Activated naive CD4-positive, alpha-beta T cell treated with anti-CD3 and anti-CD28 coated beads, Interleukin-2, amount 50 U/mL, for 24 hours (primary cell): ENCODE measurements around the gene ATP2B3.

Source experiments
- H3K27ac Mint-ChIP-seq: one replicate; pipeline ENCODE4 v1.8.0; 2021; ENCODE audit warnings: mild to moderate bottlenecking, mixed read lengths
- H3K27me3 Mint-ChIP-seq: one replicate; pipeline ENCODE4 v1.8.0; 2021; ENCODE audit warnings: mixed read lengths
- H3K36me3 Mint-ChIP-seq: one replicate; pipeline ENCODE4 v1.8.0; 2021; ENCODE audit warnings: mixed read lengths
- H3K4me1 Mint-ChIP-seq: one replicate; pipeline ENCODE4 v1.8.0; 2021; ENCODE audit warnings: mixed read lengths
- H3K4me3 Mint-ChIP-seq: one replicate; pipeline ENCODE4 v1.8.0; 2021; ENCODE audit warnings: mild to moderate bottlenecking, mixed read lengths
- H3K9me3 Mint-ChIP-seq: one replicate; pipeline ENCODE4 v1.8.0; 2021; ENCODE audit warnings: mixed read lengths

Gene ATP2B3

GRCh38 chrX:153533091-153533490 is 15.6 kb downstream of the ATP2B3 start:
- H3K27me3 Mint-ChIP-seq: no peaks in the 10 kb centered on the region
- H3K4me1 Mint-ChIP-seq: no peaks in the 10 kb centered on the region
- no peak overlapping the region for H3K27ac Mint-ChIP-seq
- H3K4me3 Mint-ChIP-seq: no peak overlapping the region
- no peaks in the 10 kb centered on the region for H3K36me3 Mint-ChIP-seq
- H3K9me3 Mint-ChIP-seq: no peaks in the 10 kb centered on the region

- no peaks in the 10 kb centered on the region for H3K9me3 Mint-ChIP-seq
- no peaks in the 10 kb centered on the region for H3K27me3 Mint-ChIP-seq
- H3K4me3 Mint-ChIP-seq: no peak overlapping the region
- no peak overlapping the region for H3K27ac Mint-ChIP-seq
- H3K36me3 Mint-ChIP-seq: no peaks in the 10 kb centered on the region
- H3K4me1 Mint-ChIP-seq: no peaks in the 10 kb centered on the region
Measured at GRCh38 chrX:153537080-153537479, 19.6 kb downstream of the ATP2B3 start.

- H3K27me3 Mint-ChIP-seq: no peaks in the 10 kb centered on the region
- no peak overlapping the region for H3K27ac Mint-ChIP-seq
- no peaks in the 10 kb centered on the region for H3K9me3 Mint-ChIP-seq
- H3K4me3 Mint-ChIP-seq: no peak overlapping the region
- H3K4me1 Mint-ChIP-seq: no peaks in the 10 kb centered on the region
- H3K36me3 Mint-ChIP-seq: no peaks in the 10 kb centered on the region
Measured at GRCh38 chrX:153537526-153538295, 20.3 kb downstream of the ATP2B3 start.

- H3K36me3 Mint-ChIP-seq: no peaks in the 10 kb centered on the region
- H3K27me3 Mint-ChIP-seq: no peaks in the 10 kb centered on the region
- H3K27ac Mint-ChIP-seq: no peak overlapping the region
- H3K9me3 Mint-ChIP-seq: no peaks in the 10 kb centered on the region
- H3K4me3 Mint-ChIP-seq: no peak overlapping the region
- no peaks in the 10 kb centered on the region for H3K4me1 Mint-ChIP-seq
Measured at GRCh38 chrX:153538424-153538823, 21.0 kb downstream of the ATP2B3 start.

GRCh38 chrX:153539171-153539978 is 21.9 kb downstream of the ATP2B3 start:
- no peaks in the 10 kb centered on the region for H3K27me3 Mint-ChIP-seq
- H3K4me3 Mint-ChIP-seq: no peak overlapping the region
- no peaks in the 10 kb centered on the region for H3K9me3 Mint-ChIP-seq
- no peaks in the 10 kb centered on the region for H3K36me3 Mint-ChIP-seq
- H3K4me1 Mint-ChIP-seq: no peaks in the 10 kb centered on the region
- no peak overlapping the region for H3K27ac Mint-ChIP-seq

GRCh38 chrX:153539979-153540358 is 22.5 kb downstream of the ATP2B3 start:
- Mint-ChIP-seq H3K27ac (no peak overlapping the region), H3K4me3 (no peak overlapping the region), H3K9me3 (no peaks in the 10 kb centered on the region), H3K4me1 (no peaks in the 10 kb centered on the region), H3K36me3 (no peaks in the 10 kb centered on the region), H3K27me3 (no peaks in the 10 kb centered on the region)

- Mint-ChIP-seq H3K27me3 (no peaks in the 10 kb centered on the region), H3K9me3 (no peaks in the 10 kb centered on the region), H3K4me1 (no peaks in the 10 kb centered on the region)
Measured at GRCh38 chrX:153544727-153545126, 27.3 kb downstream of the ATP2B3 start.

GRCh38 chrX:153546386-153546785 is 28.9 kb downstream of the ATP2B3 start:
- no peak overlapping the region for H3K4me3 Mint-ChIP-seq
- no peaks in the 10 kb centered on the region for H3K36me3 Mint-ChIP-seq
- no peak overlapping the region for H3K27ac Mint-ChIP-seq
- no peaks in the 10 kb centered on the region for H3K27me3 Mint-ChIP-seq
- H3K4me1 Mint-ChIP-seq: no peaks in the 10 kb centered on the region
- no peaks in the 10 kb centered on the region for H3K9me3 Mint-ChIP-seq

More at GRCh38 chrX:153544727-153545126, 27.3 kb downstream of the ATP2B3 start:
- no peak overlapping the region for H3K27ac Mint-ChIP-seq
- no peaks in the 10 kb centered on the region for H3K36me3 Mint-ChIP-seq
- no peak overlapping the region for H3K4me3 Mint-ChIP-seq

GRCh38 chrX:153547195-153547594 is 29.8 kb downstream of the ATP2B3 start:
- Mint-ChIP-seq H3K27me3 (no peaks in the 10 kb centered on the region), H3K36me3 (no peaks in the 10 kb centered on the region), H3K4me3 (no peak overlapping the region), H3K4me1 (no peaks in the 10 kb centered on the region), H3K9me3 (no peaks in the 10 kb centered on the region), H3K27ac (no peak overlapping the region)

- H3K36me3 Mint-ChIP-seq: no peaks in the 10 kb centered on the region
- H3K4me3 Mint-ChIP-seq: no peak overlapping the region
- H3K9me3 Mint-ChIP-seq: no peaks in the 10 kb centered on the region
- H3K4me1 Mint-ChIP-seq: no peaks in the 10 kb centered on the region
- no peaks in the 10 kb centered on the region for H3K27me3 Mint-ChIP-seq
- H3K27ac Mint-ChIP-seq: no peak overlapping the region
Measured at GRCh38 chrX:153549231-153549630, 31.8 kb downstream of the ATP2B3 start.

GRCh38 chrX:153549807-153550206 is 32.4 kb downstream of the ATP2B3 start:
- H3K4me3 Mint-ChIP-seq: no peak overlapping the region
- H3K27me3 Mint-ChIP-seq: no peaks in the 10 kb centered on the region
- no peaks in the 10 kb centered on the region for H3K36me3 Mint-ChIP-seq
- H3K9me3 Mint-ChIP-seq: no peaks in the 10 kb centered on the region
- no peak overlapping the region for H3K27ac Mint-ChIP-seq
- no peaks in the 10 kb centered on the region for H3K4me1 Mint-ChIP-seq

GRCh38 chrX:153551135-153551534 is 33.7 kb downstream of the ATP2B3 start:
- Mint-ChIP-seq H3K9me3 (no peaks in the 10 kb centered on the region), H3K36me3 (no peaks in the 10 kb centered on the region), H3K4me3 (no peak overlapping the region), H3K27ac (no peak overlapping the region), H3K27me3 (no peaks in the 10 kb centered on the region), H3K4me1 (no peaks in the 10 kb centered on the region)

- Mint-ChIP-seq H3K9me3 (no peaks in the 10 kb centered on the region), H3K27ac (no peak overlapping the region), H3K36me3 (no peaks in the 10 kb centered on the region), H3K4me1 (no peaks in the 10 kb centered on the region), H3K4me3 (no peak overlapping the region), H3K27me3 (no peaks in the 10 kb centered on the region)
Measured at GRCh38 chrX:153554519-153555167, 37.2 kb downstream of the ATP2B3 start.

- no peak overlapping the region for H3K27ac Mint-ChIP-seq
- H3K27me3 Mint-ChIP-seq: no peaks in the 10 kb centered on the region
- no peaks in the 10 kb centered on the region for H3K4me1 Mint-ChIP-seq
- no peaks in the 10 kb centered on the region for H3K9me3 Mint-ChIP-seq
- no peak overlapping the region for H3K4me3 Mint-ChIP-seq
- no peaks in the 10 kb centered on the region for H3K36me3 Mint-ChIP-seq
Measured at GRCh38 chrX:153556767-153557166, 39.3 kb downstream of the ATP2B3 start.

- H3K36me3 Mint-ChIP-seq: no peaks in the 10 kb centered on the region
- H3K27ac Mint-ChIP-seq: no peak overlapping the region
- H3K4me3 Mint-ChIP-seq: no peak overlapping the region
- no peaks in the 10 kb centered on the region for H3K4me1 Mint-ChIP-seq
- H3K27me3 Mint-ChIP-seq: no peaks in the 10 kb centered on the region
- H3K9me3 Mint-ChIP-seq: no peaks in the 10 kb centered on the region
Measured at GRCh38 chrX:153557618-153558355, 40.3 kb downstream of the ATP2B3 start.
